Parathyroid adenoma (tissue), 2 donors: ENCODE results near the gene ACSL4.
"Not testable (repeated sequence)": the region's sequence is repeated elsewhere in the genome, so short reads cannot be mapped to it uniquely, and the experiment has no call there.

ENCODE experiments used
- H2AFZ ChIP-seq: fragments of 300-600 bp; sonication (generic); one replicate; pipeline ENCODE4 v1.7.0; 2017; ENCODE audit warnings: antibody characterized with exemption, mild to moderate bottlenecking
- H3K27ac ChIP-seq: fragments of 300-600 bp; sonication (generic); one replicate; pipeline ENCODE4 v1.7.0; 2017
- H3K27me3 ChIP-seq: fragments of 300-600 bp; sonication (generic); one replicate; pipeline ENCODE4 v1.7.0; 2017; ENCODE audit warnings: low read length; ENCODE audit not compliant: control insufficient read depth, insufficient read depth
- H3K36me3 ChIP-seq: fragments of 300-600 bp; sonication (generic); one replicate; pipeline ENCODE4 v1.7.0; 2017; ENCODE audit warnings: low read length; ENCODE audit not compliant: control insufficient read depth, insufficient read depth
- H3K4me1 ChIP-seq: fragments of 300-600 bp; sonication (generic); one replicate; pipeline ENCODE4 v1.7.0; 2017; ENCODE audit warnings: control low read depth
- H3K4me2 ChIP-seq: fragments of 300-600 bp; sonication (generic); one replicate; pipeline ENCODE4 v1.7.0; 2017; ENCODE audit warnings: low read length
- H3K4me3 ChIP-seq: fragments of 300-600 bp; sonication (generic); one replicate; pipeline ENCODE4 v1.7.0; 2017; ENCODE audit warnings: low read depth, low read length
- H3K79me2 ChIP-seq: fragments of 300-600 bp; sonication (generic); one replicate; pipeline ENCODE4 v1.7.0; 2017; ENCODE audit warnings: control low read depth
- H3K9ac ChIP-seq: fragments of 300-600 bp; sonication (generic); one replicate; pipeline ENCODE4 v1.7.0; 2017; ENCODE audit warnings: mild to moderate bottlenecking
- H3K9me3 ChIP-seq: fragments of 300-600 bp; sonication (generic); one replicate; pipeline ENCODE4 v1.7.0; 2017; ENCODE audit warnings: low read length; ENCODE audit not compliant: control insufficient read depth
- CTCF ChIP-seq: fragments of 300-600 bp; sonication (generic); IDR thresholded peaks from one replicate; pipeline ENCODE4 v1.7.0; 2017; ENCODE audit warnings: antibody characterized with exemption, mild to moderate bottlenecking
- donor health status: primary hyperparathyroidism.

The ACSL4 gene

GRCh38 chrX:109684136-109684535, 48.9 kb downstream of the ACSL4 start:
- Histone ChIP-seq H3K4me1 (no peaks in the 10 kb centered on the region), H3K4me3 (no peak overlapping the region), H2AFZ (no peak overlapping the region), H3K27me3 (no peaks in the 10 kb centered on the region), H3K4me2 (no peak overlapping the region), H3K27ac (no peak overlapping the region), H3K36me3 (no peaks in the 10 kb centered on the region), H3K79me2 (no peaks in the 10 kb centered on the region), H3K9ac (no peak overlapping the region), H3K9me3 (no peaks in the 10 kb centered on the region)
- TF ChIP-seq CTCF, result no peak

DNA sequence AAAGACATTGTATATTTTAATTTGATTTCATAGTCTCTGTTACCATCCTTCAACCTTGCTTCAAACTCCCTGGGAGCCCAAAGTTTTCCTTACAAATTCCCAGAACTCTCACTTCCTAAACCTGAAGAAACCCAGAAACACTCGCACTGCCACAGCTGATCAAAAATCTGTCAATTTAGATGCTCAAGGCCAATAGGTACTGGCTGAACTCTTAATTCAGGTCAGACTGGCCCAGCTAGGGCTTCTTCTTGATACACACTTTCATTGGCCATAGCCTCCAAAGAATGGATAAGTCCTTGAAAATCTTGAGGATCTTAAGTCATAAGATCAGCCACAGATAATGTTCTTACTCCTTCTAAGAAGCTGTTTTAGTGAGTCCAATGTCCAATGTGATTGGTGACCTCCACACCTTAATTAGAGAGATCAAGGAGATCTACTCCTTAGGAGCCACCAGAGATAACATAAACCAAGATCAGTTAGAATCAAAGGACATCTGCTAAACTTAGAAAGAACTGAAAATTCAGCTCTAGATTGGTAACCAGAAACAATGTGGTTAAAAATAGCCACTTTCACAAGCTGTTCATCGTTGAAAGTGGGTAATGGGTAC, 51.5 kb downstream of the ACSL4 start:
- no peak overlapping the region for H3K4me2 ChIP-seq
- no peaks in the 10 kb centered on the region for H3K9me3 ChIP-seq
- no peaks in the 10 kb centered on the region for H3K36me3 ChIP-seq
- no peak overlapping the region for H3K9ac ChIP-seq
- H3K4me1 ChIP-seq, result no peaks in the 10 kb centered on the region
- H3K79me2 ChIP-seq, result no peaks in the 10 kb centered on the region
- TF ChIP-seq CTCF, result no peak
- no peak overlapping the region for H3K4me3 ChIP-seq
- H3K27me3 ChIP-seq, result no peaks in the 10 kb centered on the region
- no peak overlapping the region for H2AFZ ChIP-seq
- no peak overlapping the region for H3K27ac ChIP-seq

DNA sequence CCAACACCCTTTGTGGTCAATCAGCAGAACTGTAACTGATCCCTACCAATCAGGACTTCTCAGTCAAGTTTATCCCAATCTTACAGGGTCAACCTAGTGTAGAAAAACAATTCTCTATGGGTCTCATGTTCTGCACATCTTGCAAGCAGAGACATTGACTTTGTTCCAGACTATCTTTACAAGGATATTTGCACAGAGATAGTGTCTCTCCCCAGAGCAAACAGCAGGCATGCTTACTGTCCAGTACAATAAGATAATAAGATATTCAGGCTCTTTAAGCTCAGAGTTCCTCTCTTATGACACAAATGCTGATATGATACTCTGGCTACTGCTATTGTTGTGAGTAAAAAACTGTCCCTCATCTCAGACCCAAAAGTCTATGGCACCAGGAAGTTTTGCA, 53.2 kb downstream of the ACSL4 start:
- Histone ChIP-seq H3K36me3 (no peaks in the 10 kb centered on the region), H3K4me2 (no peak overlapping the region), H3K79me2 (no peaks in the 10 kb centered on the region), H3K4me1 (no peaks in the 10 kb centered on the region), H3K4me3 (no peak overlapping the region), H2AFZ (no peak overlapping the region), H3K27ac (no peak overlapping the region), H3K9me3 (no peaks in the 10 kb centered on the region), H3K9ac (no peak overlapping the region), H3K27me3 (no peaks in the 10 kb centered on the region)
- no peak for TF ChIP-seq CTCF

GRCh38 chrX:109672239-109672638, 60.8 kb downstream of the ACSL4 start:
- no peak overlapping the region for H2AFZ ChIP-seq
- H3K9me3 ChIP-seq, result no peaks in the 10 kb centered on the region
- H3K27me3 ChIP-seq, result no peaks in the 10 kb centered on the region
- no peak overlapping the region for H3K4me3 ChIP-seq
- H3K4me2 ChIP-seq, result no peak overlapping the region
- no peaks in the 10 kb centered on the region for H3K79me2 ChIP-seq
- no peaks in the 10 kb centered on the region for H3K4me1 ChIP-seq
- H3K36me3 ChIP-seq, result no peaks in the 10 kb centered on the region
- no peak overlapping the region for H3K9ac ChIP-seq
- TF ChIP-seq CTCF, result no peak
- H3K27ac ChIP-seq, result no peak overlapping the region

DNA sequence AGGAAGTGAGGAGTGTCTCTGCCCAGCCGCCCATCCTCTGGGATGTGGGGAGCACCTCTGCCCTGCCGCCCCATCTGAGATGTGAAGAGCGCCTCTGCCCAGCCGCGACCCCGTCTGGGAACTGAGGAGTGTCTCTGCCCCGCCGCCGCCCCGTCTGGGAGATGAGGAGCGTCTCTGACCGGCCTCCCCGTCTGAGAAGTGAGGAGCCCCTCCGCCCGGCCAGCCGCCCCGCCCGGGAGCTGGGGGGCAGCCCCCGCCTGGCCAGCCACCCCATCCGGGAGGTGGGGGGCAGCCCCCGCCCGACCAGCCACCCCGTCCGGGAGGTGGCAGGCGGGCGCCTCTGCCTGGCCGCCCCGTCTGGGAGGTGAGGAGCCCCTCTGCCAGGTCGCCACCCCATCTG, 61.9 kb downstream of the ACSL4 start:
- not testable (repeated sequence) for H3K27ac ChIP-seq, H3K79me2 ChIP-seq, H3K27me3 ChIP-seq, H3K4me3 ChIP-seq, H3K4me2 ChIP-seq, H3K4me1 ChIP-seq, H3K9me3 ChIP-seq, H3K36me3 ChIP-seq, H3K9ac ChIP-seq, H2AFZ ChIP-seq
